ENCODE data around the gene NOCT.

DNA sequence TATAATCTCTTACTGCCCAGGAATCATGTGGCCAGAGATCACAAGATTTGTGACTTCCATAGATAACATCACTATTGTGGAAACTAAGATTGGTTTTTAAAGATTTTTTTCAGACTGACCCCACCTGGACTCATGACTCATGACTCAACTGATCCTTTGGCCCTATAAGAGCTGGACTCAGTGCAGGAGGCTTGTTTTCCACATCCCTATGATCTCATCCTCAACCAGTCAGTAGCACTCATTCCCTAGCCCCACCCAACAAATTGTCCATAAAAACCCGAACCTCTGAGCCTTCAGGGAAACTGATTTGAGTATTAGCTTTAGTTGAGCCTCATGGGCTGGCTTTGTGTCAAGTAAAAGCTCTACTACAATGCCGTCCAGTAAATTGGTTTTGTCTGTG lies 7.9 kb upstream of the NOCT start:
- TF ChIP-seq, protein P1, sequence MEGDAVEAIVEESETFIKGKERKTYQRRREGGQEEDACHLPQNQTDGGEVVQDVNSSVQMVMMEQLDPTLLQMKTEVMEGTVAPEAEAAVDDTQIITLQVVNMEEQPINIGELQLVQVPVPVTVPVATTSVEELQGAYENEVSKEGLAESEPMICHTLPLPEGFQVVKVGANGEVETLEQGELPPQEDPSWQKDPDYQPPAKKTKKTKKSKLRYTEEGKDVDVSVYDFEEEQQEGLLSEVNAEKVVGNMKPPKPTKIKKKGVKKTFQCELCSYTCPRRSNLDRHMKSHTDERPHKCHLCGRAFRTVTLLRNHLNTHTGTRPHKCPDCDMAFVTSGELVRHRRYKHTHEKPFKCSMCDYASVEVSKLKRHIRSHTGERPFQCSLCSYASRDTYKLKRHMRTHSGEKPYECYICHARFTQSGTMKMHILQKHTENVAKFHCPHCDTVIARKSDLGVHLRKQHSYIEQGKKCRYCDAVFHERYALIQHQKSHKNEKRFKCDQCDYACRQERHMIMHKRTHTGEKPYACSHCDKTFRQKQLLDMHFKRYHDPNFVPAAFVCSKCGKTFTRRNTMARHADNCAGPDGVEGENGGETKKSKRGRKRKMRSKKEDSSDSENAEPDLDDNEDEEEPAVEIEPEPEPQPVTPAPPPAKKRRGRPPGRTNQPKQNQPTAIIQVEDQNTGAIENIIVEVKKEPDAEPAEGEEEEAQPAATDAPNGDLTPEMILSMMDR (IDR thresholded peaks at IDR 0.05 in 8 of 11, conservative IDR thresholded peaks at IDR 0.05 in 3 of 11), result no peak
- TF ChIP-seq POLR2AphosphoS5 (IDR thresholded peaks at IDR 0.05), result no peak

All from spleen (tissue), 7 donors.